Cortex of kidney (tissue), 1 donor: ENCODE measurements around the gene SMYD3.

Experiments used
- DNase-seq: peaks from one replicate; lab custom pipeline; 2025; lab: John Stamatoyannopoulos, UW

Gene SMYD3

GRCh38 chr1:246470585-246470984 lies 36.5 kb downstream of the SMYD3 start:
- DNase-seq, result no peak

- no peak for DNase-seq
These were observed 44.1 kb downstream of the SMYD3 start for GRCh38 chr1:246462986-246463385.

- DNase-seq, result no peak
These were observed 46.7 kb downstream of the SMYD3 start for GRCh38 chr1:246460406-246460805.

- no peak for DNase-seq
These were observed 47.9 kb downstream of the SMYD3 start for GRCh38 chr1:246459221-246459620.

GRCh38 chr1:246455476-246455875 lies 51.6 kb downstream of the SMYD3 start:
- no peak for DNase-seq

- DNase-seq, result no peak
These were observed 52.4 kb downstream of the SMYD3 start for GRCh38 chr1:246454655-246455054.

- no peak for DNase-seq
These were observed 56.3 kb downstream of the SMYD3 start for GRCh38 chr1:246450611-246451251.

- no peak for DNase-seq
These were observed 58.7 kb downstream of the SMYD3 start for GRCh38 chr1:246448373-246448772.

GRCh38 chr1:246447501-246447900 lies 59.6 kb downstream of the SMYD3 start:
- DNase-seq, result no peak

GRCh38 chr1:246445503-246445902 lies 61.6 kb downstream of the SMYD3 start:
- DNase-seq, result no peak

GRCh38 chr1:246444617-246445016 lies 62.5 kb downstream of the SMYD3 start:
- DNase-seq, result no peak

GRCh38 chr1:246437961-246438360 lies 69.1 kb downstream of the SMYD3 start:
- no peak for DNase-seq

- DNase-seq, result no peak
These were observed 71.5 kb downstream of the SMYD3 start for GRCh38 chr1:246435421-246436041.

GRCh38 chr1:246434335-246434734 lies 72.7 kb downstream of the SMYD3 start:
- DNase-seq, result no peak

- DNase-seq, result no peak
These were observed 78.4 kb downstream of the SMYD3 start for GRCh38 chr1:246428542-246429308.

GRCh38 chr1:246427611-246428010 lies 79.5 kb downstream of the SMYD3 start:
- DNase-seq, result no peak

GRCh38 chr1:246425895-246426294 lies 81.2 kb downstream of the SMYD3 start:
- DNase-seq, result no peak

GRCh38 chr1:246425139-246425794 lies 81.8 kb downstream of the SMYD3 start:
- no peak for DNase-seq

- no peak for DNase-seq
These were observed 86.8 kb downstream of the SMYD3 start for GRCh38 chr1:246420300-246420699.

GRCh38 chr1:246418565-246419312 lies 88.3 kb downstream of the SMYD3 start:
- no peak for DNase-seq

GRCh38 chr1:246417813-246418564 lies 89.1 kb downstream of the SMYD3 start:
- DNase-seq, result no peak
